ENCODE data around the gene APRT.
"Not testable (repeated sequence)": the region's sequence is repeated elsewhere in the genome, so short reads cannot be mapped to it uniquely, and the experiment has no call there.

Gene APRT

GRCh38 chr16:88841521-88842307 lies 30.0 kb upstream of the APRT start:
- no peak for DNase-seq

- DNase-seq: no peak
Measured at GRCh38 chr16:88840600-88841215, 29.0 kb upstream of the APRT start.

GRCh38 chr16:88839745-88840599 lies 28.2 kb upstream of the APRT start:
- no peak for DNase-seq

- DNase-seq: no peak
Measured at GRCh38 chr16:88839026-88839529, 27.4 kb upstream of the APRT start.

GRCh38 chr16:88838566-88838965 lies 26.8 kb upstream of the APRT start:
- no peak for DNase-seq

GRCh38 chr16:88837806-88838205 lies 26.1 kb upstream of the APRT start:
- no peak for DNase-seq

GRCh38 chr16:88836791-88837190 lies 25.1 kb upstream of the APRT start:
- no peak for DNase-seq

GRCh38 chr16:88835818-88836217 lies 24.1 kb upstream of the APRT start:
- no peak for DNase-seq

GRCh38 chr16:88835383-88835782 lies 23.7 kb upstream of the APRT start:
- no peak for DNase-seq

- DNase-seq: no peak
Measured at GRCh38 chr16:88834670-88835069, 22.9 kb upstream of the APRT start.

- DNase-seq: no peak
Measured at GRCh38 chr16:88833086-88833485, 21.4 kb upstream of the APRT start.

- DNase-seq: no peak
Measured at GRCh38 chr16:88831838-88832237, 20.1 kb upstream of the APRT start.

GRCh38 chr16:88830783-88831182 lies 19.1 kb upstream of the APRT start:
- DNase-seq: no peak

- DNase-seq: no peak
Measured at GRCh38 chr16:88830258-88830657, 18.5 kb upstream of the APRT start.

- no peak for DNase-seq
Measured at GRCh38 chr16:88828711-88829110, 17.0 kb upstream of the APRT start.

GRCh38 chr16:88827727-88828126 lies 16.0 kb upstream of the APRT start:
- no peak for DNase-seq

- no peak for DNase-seq
Measured at GRCh38 chr16:88826070-88826840, 14.5 kb upstream of the APRT start.

GRCh38 chr16:88825146-88825545 lies 13.4 kb upstream of the APRT start:
- DNase-seq: no peak

- DNase-seq: no peak
Measured at GRCh38 chr16:88824256-88825077, 12.7 kb upstream of the APRT start.

GRCh38 chr16:88823646-88824045 lies 11.9 kb upstream of the APRT start:
- DNase-seq: not testable (repeated sequence)

- no peak for DNase-seq
Measured at GRCh38 chr16:88822281-88823040, 10.7 kb upstream of the APRT start.
